Panc1 (cell line): ENCODE results near the gene WDR1.
"Not testable (repeated sequence)": the region's sequence is repeated elsewhere in the genome, so short reads cannot be mapped to it uniquely, and the experiment has no call there.

Source experiments
- CTCF ChIP-seq: fragments of 450-650 bp; IDR thresholded peaks from 2 replicates; pipeline ENCODE4 v1.5.1; 2017; ENCODE audit warnings: mild to moderate bottlenecking
- POLR2AphosphoS5 ChIP-seq: IDR thresholded peaks from 2 replicates; pipeline ENCODE4 v1.6.1; 2012; ENCODE audit warnings: mild to moderate bottlenecking, low read depth, low read length, moderate library complexity
- REST ChIP-seq, 2 experiments: IDR thresholded peaks; 2 replicates each; pipeline ENCODE4 v1.6.1; 2011 to 2012; ENCODE audit warnings: low read depth in 2 of 2, control low read depth in 1 of 2, low read length in 1 of 2, mild to moderate bottlenecking in 1 of 2, moderate library complexity in 1 of 2; ENCODE audit not compliant: insufficient read depth in 1 of 2
- SIN3A ChIP-seq: IDR thresholded peaks from 2 replicates; pipeline ENCODE4 v1.6.1; 2012; ENCODE audit warnings: low read depth, mild to moderate bottlenecking, low read length, moderate library complexity, borderline replicate concordance; ENCODE audit not compliant: insufficient read depth

- TF ChIP-seq REST (IDR thresholded peaks at IDR 0.05; ENCODE audit: insufficient read depth in 1 of 2, low read depth in 2 of 2, low read length in 1 of 2); CTCF; POLR2AphosphoS5; SIN3A: not testable (repeated sequence)
Measured at GRCh38 chr4:10127531-10127930, 10.9 kb upstream of the WDR1 start.
